ENCODE measurements around the gene TIMM17B. TPM values are rescaled to one million over a fixed set of nuclear protein-coding genes. Genes with fewer than 3 reads are reported as not detected.

TIMM17B gene
- total RNA-seq = 39.6 and 61.8 TPM in 2 replicates

GRCh38 chrX:48897625-48898306 is at the start of gene TIMM17B, which contains the start of gene PQBP1:
TIMM17B (minus strand) TSS chrX:48897768; CDS start chrX:48897749, 19 bp downstream.
PQBP1 (plus strand) TSS chrX:48897930; CDS start chrX:48898510, 580 bp downstream.

GRCh38 chrX:48918643-48919340 is 21.2 kb upstream of the TIMM17B start, which contains the start of gene PIM2:
PIM2 (minus strand) TSS chrX:48919024; CDS start chrX:48918834, 190 bp downstream.

GRCh38 chrX:48911412-48912182 is 14.0 kb upstream of the TIMM17B start, which contains the start of gene SLC35A2:
SLC35A2 (minus strand) TSS chrX:48911646; CDS start chrX:48911636, 10 bp downstream.

Other genes with a start within 250 kb of the TIMM17B start
- 0.13 and 0.48 TPM in 2 replicates for gene WAS, start 214.0 kb downstream of the TIMM17B start, total RNA-seq
- gene SUV39H1, start 201.0 kb downstream of the TIMM17B start, total RNA-seq = 4.4 and 12.4 TPM in 2 replicates
- not detected in 2 replicates for gene GLOD5, start 136.0 kb downstream of the TIMM17B start, total RNA-seq
- not detected in 2 replicates for gene GATA1, start 111.2 kb downstream of the TIMM17B start, total RNA-seq
- gene HDAC6, start 95.7 kb downstream of the TIMM17B start, total RNA-seq = 24.8 and 42.2 TPM in 2 replicates
- not detected in 2 replicates for gene ERAS, start 71.3 kb downstream of the TIMM17B start, total RNA-seq
- gene PCSK1N, start 62.2 kb downstream of the TIMM17B start, total RNA-seq = 0.65 and 3.2 TPM in 2 replicates
- gene PQBP1, start 162 bp upstream of the TIMM17B start, total RNA-seq = 50.2 and 53.3 TPM in 2 replicates
- gene SLC35A2, start 13.9 kb upstream of the TIMM17B start, total RNA-seq = 27.7 and 39.3 TPM in 2 replicates
- 7.7 and 10.3 TPM in 2 replicates for gene PIM2, start 21.3 kb upstream of the TIMM17B start, total RNA-seq
- 28.5 and 42.8 TPM in 2 replicates for gene OTUD5, start 59.8 kb upstream of the TIMM17B start, total RNA-seq
- gene KCND1, start 74.1 kb upstream of the TIMM17B start, total RNA-seq = 1.8 and 2.4 TPM in 2 replicates
- 14.3 and 14.9 TPM in 2 replicates for gene GRIPAP1, start 104.5 kb upstream of the TIMM17B start, total RNA-seq
- 57.7 and 85.8 TPM in 2 replicates for gene TFE3, start 145.6 kb upstream of the TIMM17B start, total RNA-seq
- 1.4 and 4.0 TPM in 2 replicates for gene CCDC120, start 161.2 kb upstream of the TIMM17B start, total RNA-seq
- 27.6 and 31.5 TPM in 2 replicates for gene PRAF2, start 176.2 kb upstream of the TIMM17B start, total RNA-seq
- gene WDR45, start 182.1 kb upstream of the TIMM17B start, total RNA-seq = 58.1 and 64.8 TPM in 2 replicates
- gene GPKOW, start 226.0 kb upstream of the TIMM17B start, total RNA-seq = 23.1 and 25.0 TPM in 2 replicates